Loucy (cell line): ENCODE measurements around the gene PAPOLB.

Source experiments
- CTCF ChIP-seq: fragments of 200-600 bp; sonication (generic); conservative IDR thresholded peaks from 2 replicates; pipeline ENCODE4 v1.5.1; 2014; ENCODE audit warnings: mild to moderate bottlenecking, antibody characterized with exemption, low read length
- EZH2phosphoT487 ChIP-seq: fragments of 200-600 bp; IDR thresholded peaks from 2 replicates; pipeline ENCODE4 v1.6.1; 2018; ENCODE audit warnings: antibody characterized with exemption, mild to moderate bottlenecking, moderate library complexity, borderline replicate concordance

GRCh38 chr7:4817178-4817901 is 44.5 kb downstream of the PAPOLB start:
- no peak for TF ChIP-seq CTCF
- TF ChIP-seq EZH2phosphoT487 = no peak
